Kasumi-1 (cell line): ENCODE measurements around the gene SNX5.
A peak's percentile ranks its signal among the peaks of the same experiment; 100 is the strongest.

Experiments
- DNase-seq, 2 experiments: peaks; one replicate each; lab custom pipeline; 2025; lab: John Stamatoyannopoulos, UW

Gene SNX5

GRCh38 chr20:17992847-17993513 is 24.4 kb upstream of the SNX5 start:
- no peak for DNase-seq

- no peak for DNase-seq
Observed at GRCh38 chr20:17992224-17992637, 23.6 kb upstream of the SNX5 start.

- DNase-seq, result no peak
Observed at GRCh38 chr20:17990278-17990972, 21.8 kb upstream of the SNX5 start.

GRCh38 chr20:17987988-17988387 is 19.4 kb upstream of the SNX5 start:
- DNase-seq, result no peak

- DNase-seq, result no peak
Observed at GRCh38 chr20:17985388-17986018, 16.9 kb upstream of the SNX5 start.

GRCh38 chr20:17976305-17976704 is 7.7 kb upstream of the SNX5 start:
- no peak for DNase-seq

- no peak for DNase-seq
Observed at GRCh38 chr20:17972121-17972520, 3.5 kb upstream of the SNX5 start.

- no peak for DNase-seq
Observed at GRCh38 chr20:17971300-17972013, 2.9 kb upstream of the SNX5 start.

- peak; percentile 94 to 96 for DNase-seq
Observed at GRCh38 chr20:17969884-17970409, 1.4 kb upstream of the SNX5 start.

- DNase-seq, result peak; percentile 54 to 61
Observed at GRCh38 chr20:17969278-17969883, 787 bp upstream of the SNX5 start.

- DNase-seq, result peak in 1 of 2 experiments; percentile 20
Observed at GRCh38 chr20:17967521-17968365, 851 bp downstream of the SNX5 start.

- DNase-seq, result peak; percentile 64 to 79
Observed at GRCh38 chr20:17966432-17967310, 1.9 kb downstream of the SNX5 start.

GRCh38 chr20:17965042-17965697 is 3.4 kb downstream of the SNX5 start:
- peak in 1 of 2 experiments; percentile 9 for DNase-seq

GRCh38 chr20:17964632-17965031 is 4.0 kb downstream of the SNX5 start:
- no peak for DNase-seq

- no peak for DNase-seq
Observed at GRCh38 chr20:17964073-17964472, 4.5 kb downstream of the SNX5 start.

GRCh38 chr20:17963114-17963897 is 5.3 kb downstream of the SNX5 start:
- DNase-seq, result no peak

- DNase-seq, result peak; percentile 18 to 21
Observed at GRCh38 chr20:17961587-17961940, 7.0 kb downstream of the SNX5 start.

- DNase-seq, result no peak
Observed at GRCh38 chr20:17960927-17961586, 7.5 kb downstream of the SNX5 start.
